Suppressor macrophage (primary cell): ENCODE results near the gene TESPA1.
"Not testable (repeated sequence)": the region's sequence is repeated elsewhere in the genome, so short reads cannot be mapped to it uniquely, and the experiment has no call there.

Experiments
- DNase-seq, 4 experiments: peaks; one replicate each; pipeline ENCODE4 v3.0.0-alpha.2; 2020 to 2022
- total RNA-seq, 17 experiments: gene quantifications; one replicate each; lab custom pipeline; 2026; ENCODE audit warnings: mixed read lengths in 6 of 17, inconsistent platforms in 3 of 17; lab: John Stamatoyannopoulos, UW

Gene TESPA1
- total RNA-seq, result 0.06 to 2.2 (median 0.21) reads per million in 17 experiments

GRCh38 chr12:54984658-54985376 lies at the start of gene TESPA1:
TSS of gene TESPA1 (minus strand) at chr12:54984762. CDS start at chr12:54974562, 10,200 bp downstream.
- peak; percentile 79 to 88 (median 86) for DNase-seq

DNA sequence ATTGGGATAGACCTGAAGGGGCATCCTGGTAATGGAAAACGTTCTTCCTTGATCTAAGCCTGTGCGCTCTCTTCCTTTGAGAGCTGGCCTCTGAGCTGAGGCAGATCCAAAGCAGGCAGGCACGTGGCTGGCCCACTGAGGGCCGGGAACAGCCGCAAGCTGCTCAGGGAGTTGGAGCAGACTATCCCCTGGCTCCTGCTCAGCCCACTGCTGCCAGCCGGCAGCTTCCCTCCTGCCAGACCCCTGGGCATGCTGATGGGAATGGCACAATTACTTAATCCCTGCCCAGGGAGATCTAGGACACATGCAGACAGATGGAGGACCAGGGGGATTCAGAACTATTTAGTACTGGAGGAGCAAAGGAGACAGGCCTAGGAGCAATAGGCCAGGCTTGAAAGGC lies 49.7 kb upstream of the TESPA1 start:
- DNase-seq, result no peak

DNA sequence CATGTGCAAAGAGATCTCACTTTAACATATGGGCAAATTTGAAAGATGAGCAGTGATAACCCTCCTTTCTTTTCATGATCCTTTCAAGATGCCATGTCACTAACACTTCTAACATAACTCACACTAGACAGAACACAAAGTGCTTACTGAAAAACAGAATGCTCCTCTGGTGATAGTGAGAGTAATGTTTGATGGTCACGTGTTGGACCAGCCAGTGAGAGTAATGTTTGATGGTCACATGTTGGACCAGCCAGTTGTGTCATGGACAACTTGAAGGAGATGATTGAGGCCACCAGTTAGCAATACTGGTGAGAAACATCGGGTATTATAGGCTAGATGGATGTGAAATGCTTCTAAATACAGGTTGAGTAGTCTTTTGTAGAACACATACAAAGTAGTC lies 40.9 kb upstream of the TESPA1 start:
- no peak for DNase-seq

DNA sequence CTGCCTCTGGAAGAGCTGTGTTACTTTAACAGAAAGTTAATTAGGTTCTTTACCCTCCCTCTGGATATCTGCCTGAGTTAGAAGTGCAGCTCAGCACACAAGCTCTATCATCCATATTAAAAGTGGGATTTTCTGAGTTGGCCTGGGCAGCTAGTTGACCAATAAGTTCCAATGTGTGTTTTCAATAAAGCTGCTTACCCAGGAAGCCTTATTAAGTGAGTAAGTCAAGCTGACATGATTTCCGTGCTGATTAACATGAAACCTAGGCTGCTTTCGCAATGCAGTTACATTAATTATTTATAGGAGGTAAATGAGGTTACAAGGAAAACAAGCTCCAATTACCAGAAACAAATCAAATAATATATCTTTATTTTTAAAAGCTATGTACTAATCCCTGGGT lies 40.0 kb upstream of the TESPA1 start:
- DNase-seq, result no peak

GRCh38 chr12:55019784-55020183 lies 35.2 kb upstream of the TESPA1 start, which contains the start of gene NEUROD4:
TSS of gene NEUROD4 (plus strand) at chr12:55019974. CDS start at chr12:55026440, 6,466 bp downstream.
- DNase-seq, result peak; percentile 72 to 85 (median 81)

DNA sequence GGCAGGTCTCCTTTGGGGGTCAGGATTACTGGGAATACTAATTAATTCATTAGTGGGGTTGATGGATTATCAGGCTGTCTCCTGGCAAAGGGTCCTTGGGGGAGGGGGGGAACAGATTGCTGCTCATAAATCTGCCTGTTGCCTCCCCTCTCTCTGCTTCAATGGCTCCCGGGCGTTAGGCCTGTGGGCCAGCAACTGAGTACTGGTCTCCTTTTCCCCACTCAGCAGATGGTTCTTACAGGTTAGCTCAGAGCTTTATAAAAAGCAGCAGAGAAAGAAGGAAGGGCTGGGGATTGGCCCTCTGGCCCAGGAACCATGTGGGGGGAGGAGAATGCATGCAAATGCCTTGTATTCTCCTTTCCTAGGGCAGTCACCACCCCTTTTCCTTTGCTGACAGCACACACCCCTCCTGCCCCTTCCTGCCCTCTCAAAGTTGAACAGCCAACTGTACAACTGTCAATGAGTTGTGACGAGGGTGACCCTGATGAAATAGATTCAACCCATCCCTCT lies 32.9 kb upstream of the TESPA1 start:
- DNase-seq, result no peak

- DNase-seq, result no peak
Observed at GRCh38 chr12:55008944-55009585, 24.5 kb upstream of the TESPA1 start.

DNA sequence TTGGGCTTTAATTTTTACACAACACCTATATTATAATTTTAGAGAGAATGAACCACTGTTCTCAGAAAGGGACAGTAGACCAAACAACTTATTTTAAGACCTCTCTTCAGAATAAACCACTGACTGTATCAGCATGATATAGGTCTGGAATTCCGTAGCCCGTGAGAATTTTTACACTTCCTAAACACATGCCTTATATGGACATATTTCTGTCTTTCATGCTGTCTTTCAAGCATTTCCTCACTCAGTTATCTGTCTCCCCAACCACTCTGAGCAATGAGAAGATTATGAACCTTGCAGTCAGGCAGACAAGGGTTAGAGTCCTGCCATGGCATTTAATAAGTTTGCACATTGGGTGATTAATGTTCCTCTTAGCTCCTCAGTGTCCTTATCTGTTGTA lies 17.8 kb upstream of the TESPA1 start:
- no peak for DNase-seq

DNA sequence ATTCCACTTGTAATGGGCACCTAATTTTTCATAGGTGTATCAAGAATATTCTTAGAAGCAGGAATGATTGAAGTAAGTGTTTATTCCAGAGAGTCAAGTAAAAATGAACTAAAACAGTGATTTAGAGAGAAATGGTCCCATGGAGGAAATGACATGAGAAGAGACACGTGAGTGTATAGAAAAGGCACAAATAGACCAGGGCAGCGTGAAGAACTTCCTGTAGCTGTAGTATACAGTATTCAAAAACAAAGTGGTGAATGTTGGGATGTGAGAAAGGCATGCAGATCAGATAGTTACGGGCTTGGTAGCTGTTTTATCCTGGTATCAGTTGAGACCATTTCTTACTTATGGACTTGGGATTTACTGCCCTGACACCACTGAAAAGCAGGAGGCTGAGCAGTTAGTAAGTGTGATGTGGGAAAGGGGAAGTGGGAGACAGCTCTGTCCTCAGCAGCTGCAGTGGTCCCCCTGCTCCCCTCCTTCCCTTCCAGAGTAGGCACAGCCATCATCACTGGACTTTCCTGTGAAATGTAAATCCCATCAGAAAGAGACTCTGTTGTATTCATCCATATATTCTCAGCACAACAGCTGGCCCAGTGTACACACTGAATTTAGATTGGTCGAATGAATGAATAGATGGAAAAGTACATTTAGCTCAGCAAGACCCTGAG lies 16.8 kb upstream of the TESPA1 start:
- peak in 3 of 4 experiments; percentile 25 to 41 (median 30) for DNase-seq

DNA sequence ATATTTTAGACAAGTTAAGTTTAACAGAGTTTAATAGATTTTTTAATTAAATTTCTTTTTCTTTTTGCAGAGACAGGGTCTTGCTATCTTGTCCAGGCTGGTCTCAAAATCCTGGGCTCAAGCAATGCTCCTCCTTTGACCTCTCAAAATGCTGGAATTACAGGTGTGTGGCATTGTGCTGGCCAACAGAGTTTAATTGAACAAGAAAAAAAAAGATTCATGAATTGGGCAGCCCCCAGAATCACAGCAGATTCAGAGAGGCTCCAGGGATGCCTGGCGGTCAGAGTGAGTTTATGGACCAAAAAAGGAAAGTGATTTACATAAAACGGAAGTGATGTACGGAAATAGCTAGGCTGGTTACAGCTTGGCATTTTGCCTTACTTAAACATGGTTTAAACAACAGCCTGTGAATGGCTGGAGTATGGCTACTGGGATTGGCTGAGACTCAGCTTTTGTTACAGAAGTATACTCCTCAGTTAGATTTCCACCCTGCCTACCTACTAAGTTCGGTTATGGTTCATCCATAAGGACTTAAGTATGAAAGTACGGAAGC lies 14.5 kb upstream of the TESPA1 start:
- DNase-seq, result peak in 3 of 4 experiments; percentile 23 to 48 (median 32)

GRCh38 chr12:54997929-54998522 lies 13.5 kb upstream of the TESPA1 start:
- DNase-seq, result no peak

DNA sequence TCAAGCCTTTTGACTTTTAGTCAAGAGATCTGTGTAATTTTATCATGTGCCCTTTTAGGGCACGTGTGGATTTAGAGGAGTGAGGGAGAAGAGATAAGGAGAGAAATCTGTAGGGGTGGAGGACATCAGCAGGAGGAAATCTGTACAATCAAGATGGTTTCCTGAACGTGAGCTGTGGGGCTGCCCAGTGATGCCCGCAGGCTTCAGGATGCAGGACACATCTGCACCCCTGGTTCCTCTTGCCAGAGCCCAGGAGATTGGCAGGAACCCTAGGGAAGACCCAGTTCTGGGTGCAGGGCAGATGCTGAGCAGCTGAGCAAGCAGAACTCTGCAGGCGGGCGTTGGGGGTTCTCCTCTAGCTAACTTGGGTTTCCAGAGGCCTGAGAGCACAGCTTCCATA lies 11.6 kb upstream of the TESPA1 start:
- no peak for DNase-seq

GRCh38 chr12:54993181-54993835 lies 8.7 kb upstream of the TESPA1 start:
- peak; percentile 61 to 81 (median 76) for DNase-seq

- DNase-seq, result peak in 1 of 4 experiments; percentile 7
Observed at GRCh38 chr12:54991991-54992375, 7.4 kb upstream of the TESPA1 start.

GRCh38 chr12:54991161-54991990 lies 6.8 kb upstream of the TESPA1 start:
- peak in 3 of 4 experiments; percentile 35 to 50 (median 35) for DNase-seq

GRCh38 chr12:54989829-54990228 lies 5.3 kb upstream of the TESPA1 start:
- no peak for DNase-seq

- DNase-seq, result peak; percentile 47 to 64 (median 56)
Observed at GRCh38 chr12:54988402-54989054, 4.0 kb upstream of the TESPA1 start.

GRCh38 chr12:54987611-54988231 lies 3.2 kb upstream of the TESPA1 start:
- no peak for DNase-seq

DNA sequence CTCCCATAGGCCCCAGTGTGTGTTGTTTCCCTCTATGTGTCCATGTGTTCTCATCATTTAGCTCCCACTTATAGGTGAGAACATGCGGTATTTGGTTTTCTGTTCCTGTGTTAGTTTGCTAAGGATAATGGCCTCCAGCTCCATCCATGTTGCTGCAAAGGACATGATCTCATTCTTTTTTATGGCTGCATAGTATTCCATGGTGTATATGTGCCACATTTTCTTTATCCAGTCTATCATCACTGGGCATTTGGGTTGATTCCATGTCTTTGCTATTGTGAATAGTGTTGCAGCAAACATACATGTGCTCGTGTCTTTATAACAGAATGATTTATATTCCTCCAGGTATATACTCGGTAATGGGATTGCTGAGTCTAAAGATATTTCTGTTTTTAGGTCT lies 2.2 kb upstream of the TESPA1 start:
- not testable (repeated sequence) for DNase-seq
